Measurements from ENCODE around the gene CCL23.

Gene CCL23

DNA sequence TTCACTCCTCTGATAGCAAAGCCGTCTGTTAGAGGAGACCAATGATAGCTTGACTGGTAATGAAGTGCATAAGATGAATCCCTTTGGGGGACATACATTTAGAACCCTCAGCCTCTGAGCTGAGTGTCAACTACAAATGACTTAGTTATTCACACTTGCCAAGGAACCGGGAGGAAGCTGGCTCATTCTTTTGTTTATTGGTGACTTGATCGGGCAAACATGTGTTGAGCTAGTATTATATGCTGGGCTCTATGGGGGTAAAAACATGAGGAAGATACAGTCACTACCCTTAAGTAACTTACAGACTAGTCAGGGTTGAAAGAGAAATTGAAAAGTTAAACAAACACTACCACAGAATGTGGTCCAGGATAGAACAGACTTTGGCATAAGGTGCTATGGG is 39.4 kb downstream of the CCL23 start:
- H3K9ac ChIP-seq (ENCODE audit: insufficient read length, low read depth) = no peak overlapping the region
- no peaks in the 10 kb centered on the region for H3K9me3 ChIP-seq (ENCODE audit: insufficient read depth, low read length)
- no peak for DNase-seq (ENCODE audit: low read depth, low spot score)
- H3K27me3 ChIP-seq (ENCODE audit: insufficient read depth, insufficient read length) = no peaks in the 10 kb centered on the region
- H3K4me3 ChIP-seq (ENCODE audit: insufficient read length, low read depth) = no peak overlapping the region
- H3K36me3 ChIP-seq (ENCODE audit: insufficient read depth, insufficient read length, low read length) = no peaks in the 10 kb centered on the region
- TF ChIP-seq ZNF274 (IDR thresholded peaks at IDR 0.05; ENCODE audit: low read depth, low read length) = no peak
- no peak for TF ChIP-seq YY1 (IDR thresholded peaks at IDR 0.05; ENCODE audit: insufficient read depth, insufficient read length)
- TF ChIP-seq SUZ12 (IDR thresholded peaks at IDR 0.05; ENCODE audit: extremely low read depth, insufficient read depth, insufficient read length) = no peak
- no peaks in the 10 kb centered on the region for H3K4me1 ChIP-seq (ENCODE audit: insufficient read depth, insufficient read length)

DNA sequence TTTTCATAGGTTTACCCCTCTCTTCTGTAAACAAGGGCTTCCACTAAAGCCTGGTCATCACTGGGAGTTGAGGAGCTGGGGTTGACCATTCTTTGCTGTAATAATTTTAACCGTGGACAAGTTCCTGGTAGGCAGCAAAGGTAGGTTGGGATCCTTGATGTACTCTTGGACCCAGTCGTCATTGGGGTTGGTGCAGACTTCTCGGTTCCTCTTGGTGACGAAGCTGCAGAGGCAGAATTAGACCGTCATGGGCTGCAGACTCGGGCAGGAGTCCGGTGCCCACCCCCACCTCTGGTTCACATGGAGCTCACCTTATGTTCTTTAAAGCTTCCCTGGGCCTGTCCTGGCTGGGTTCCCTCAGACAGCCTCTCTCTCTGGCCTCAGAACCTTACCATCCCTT is 40.3 kb downstream of the CCL23 start:
- H3K27me3 ChIP-seq (ENCODE audit: insufficient read depth, insufficient read length) = no peaks in the 10 kb centered on the region
- TF ChIP-seq ZNF274 (IDR thresholded peaks at IDR 0.05; ENCODE audit: low read depth, low read length) (no peak), SUZ12 (IDR thresholded peaks at IDR 0.05; ENCODE audit: extremely low read depth, insufficient read depth, insufficient read length) (no peak), YY1 (IDR thresholded peaks at IDR 0.05; ENCODE audit: insufficient read depth, insufficient read length) (no peak)
- H3K9me3 ChIP-seq (ENCODE audit: insufficient read depth, low read length) = no peaks in the 10 kb centered on the region
- DNase-seq (ENCODE audit: low read depth, low spot score) = no peak
- H3K9ac ChIP-seq (ENCODE audit: insufficient read length, low read depth) = no peak overlapping the region
- H3K4me3 ChIP-seq (ENCODE audit: insufficient read length, low read depth) = no peak overlapping the region
- H3K4me1 ChIP-seq (ENCODE audit: insufficient read depth, insufficient read length) = no peaks in the 10 kb centered on the region
- no peaks in the 10 kb centered on the region for H3K36me3 ChIP-seq (ENCODE audit: insufficient read depth, insufficient read length, low read length)

DNA sequence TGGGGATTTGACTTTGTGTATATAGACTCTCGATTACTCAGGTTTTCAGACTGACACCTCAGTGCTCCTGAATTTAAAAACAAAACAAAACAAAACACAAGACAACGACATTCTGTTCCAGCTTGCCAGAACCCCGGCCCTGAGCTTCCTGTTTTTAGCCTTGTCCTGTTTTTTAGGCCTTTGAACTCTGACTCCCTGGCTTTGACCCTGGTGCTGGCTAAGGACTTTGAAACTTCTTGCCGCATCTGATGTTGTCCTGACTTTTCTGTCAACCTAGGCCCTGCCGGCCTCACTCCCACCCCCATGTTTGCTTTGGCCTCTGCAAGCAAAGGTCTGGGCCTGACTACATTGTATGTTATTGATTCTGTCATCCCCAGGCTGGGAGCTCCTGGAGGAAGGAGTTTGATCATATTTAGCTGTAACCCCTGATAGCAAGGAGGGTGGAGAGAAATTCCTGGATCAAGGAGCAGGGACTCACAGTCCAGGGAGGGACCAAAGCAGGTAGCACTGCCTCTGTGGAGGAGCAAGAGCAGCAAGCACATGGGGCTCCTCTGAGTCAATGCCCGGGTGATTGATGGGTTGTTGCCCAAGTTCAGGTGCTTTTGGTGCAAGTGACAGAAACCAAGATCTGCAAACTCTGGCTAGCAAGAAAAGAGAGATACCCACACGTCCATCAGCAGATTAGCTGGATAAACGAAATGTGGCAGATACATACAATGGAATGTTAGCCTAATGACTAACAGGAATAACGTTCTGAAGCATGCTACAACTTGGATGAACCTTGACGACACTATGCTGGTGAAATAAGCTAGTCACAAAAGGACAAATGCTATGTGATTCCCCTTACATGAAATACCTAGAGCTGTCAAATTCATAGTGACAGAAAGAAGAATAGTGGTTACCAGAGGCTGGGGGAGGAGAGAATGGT is 44.2 kb downstream of the CCL23 start:
- TF ChIP-seq SUZ12 (IDR thresholded peaks at IDR 0.05; ENCODE audit: extremely low read depth, insufficient read depth, insufficient read length) (no peak), ZNF274 (IDR thresholded peaks at IDR 0.05; ENCODE audit: low read depth, low read length) (no peak), YY1 (IDR thresholded peaks at IDR 0.05; ENCODE audit: insufficient read depth, insufficient read length) (no peak)
- no peaks in the 10 kb centered on the region for H3K36me3 ChIP-seq (ENCODE audit: insufficient read depth, insufficient read length, low read length)
- H3K4me3 ChIP-seq (ENCODE audit: insufficient read length, low read depth) = no peak overlapping the region
- no peaks in the 10 kb centered on the region for H3K9me3 ChIP-seq (ENCODE audit: insufficient read depth, low read length)
- no peaks in the 10 kb centered on the region for H3K4me1 ChIP-seq (ENCODE audit: insufficient read depth, insufficient read length)
- no peak for DNase-seq (ENCODE audit: low read depth, low spot score)
- no peak overlapping the region for H3K9ac ChIP-seq (ENCODE audit: insufficient read length, low read depth)
- H3K27me3 ChIP-seq (ENCODE audit: insufficient read depth, insufficient read length) = no peaks in the 10 kb centered on the region

DNA sequence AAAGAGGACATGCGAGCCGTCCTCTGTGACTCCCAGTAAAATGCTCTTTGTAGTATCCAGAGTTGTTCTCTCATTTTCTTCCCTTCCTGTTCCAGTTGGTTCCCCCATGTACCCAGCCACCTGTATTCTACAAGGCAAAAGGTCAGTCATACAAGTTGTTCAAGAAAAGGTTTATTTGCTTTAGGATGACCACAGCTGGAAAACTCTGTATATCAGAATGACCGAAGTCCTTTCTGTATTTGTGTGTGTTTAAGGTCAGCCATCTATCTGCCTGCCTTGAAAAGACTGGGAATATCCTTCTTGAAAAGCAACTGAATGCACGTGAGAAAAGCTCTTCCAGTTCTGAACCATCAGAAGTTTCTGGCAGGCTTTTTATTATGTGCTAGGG is 44.8 kb downstream of the CCL23 start:
- H3K27me3 ChIP-seq (ENCODE audit: insufficient read depth, insufficient read length) = no peaks in the 10 kb centered on the region
- no peak for DNase-seq (ENCODE audit: low read depth, low spot score)

DNA sequence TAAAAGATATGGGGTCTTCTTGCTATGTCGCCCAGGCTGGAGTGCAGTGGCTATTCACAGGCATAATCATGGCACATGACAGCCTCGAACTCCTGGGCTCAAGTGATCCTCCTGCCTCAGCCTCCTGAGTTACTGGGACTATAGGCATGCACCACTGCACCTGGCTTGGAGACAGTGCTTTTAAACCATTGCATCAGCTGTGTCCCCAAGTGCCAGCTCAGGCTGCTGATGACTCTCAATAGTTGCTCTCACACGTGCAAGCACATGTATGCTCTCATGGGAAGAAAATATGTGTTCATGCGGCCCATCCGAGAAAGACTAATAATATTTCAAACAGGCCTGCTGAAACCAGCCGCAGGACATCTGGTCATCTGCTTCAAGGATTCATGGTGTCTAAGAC is 45.2 kb downstream of the CCL23 start:
- no peaks in the 10 kb centered on the region for H3K4me1 ChIP-seq (ENCODE audit: insufficient read depth, insufficient read length)
- no peak overlapping the region for H3K9ac ChIP-seq (ENCODE audit: insufficient read length, low read depth)
- H3K4me3 ChIP-seq (ENCODE audit: insufficient read length, low read depth) = no peak overlapping the region
- no peak for DNase-seq (ENCODE audit: low read depth, low spot score)
- no peaks in the 10 kb centered on the region for H3K27me3 ChIP-seq (ENCODE audit: insufficient read depth, insufficient read length)
- no peak for TF ChIP-seq SUZ12 (IDR thresholded peaks at IDR 0.05; ENCODE audit: extremely low read depth, insufficient read depth, insufficient read length)
- no peak for TF ChIP-seq YY1 (IDR thresholded peaks at IDR 0.05; ENCODE audit: insufficient read depth, insufficient read length)
- TF ChIP-seq ZNF274 (IDR thresholded peaks at IDR 0.05; ENCODE audit: low read depth, low read length) = no peak
- H3K36me3 ChIP-seq (ENCODE audit: insufficient read depth, insufficient read length, low read length) = no peaks in the 10 kb centered on the region
- no peaks in the 10 kb centered on the region for H3K9me3 ChIP-seq (ENCODE audit: insufficient read depth, low read length)

More for the DNA sequence above, 44.8 kb downstream of the CCL23 start:
- TF ChIP-seq SUZ12 (IDR thresholded peaks at IDR 0.05; ENCODE audit: extremely low read depth, insufficient read depth, insufficient read length) = no peak
- H3K4me1 ChIP-seq (ENCODE audit: insufficient read depth, insufficient read length) = no peaks in the 10 kb centered on the region
- no peak overlapping the region for H3K4me3 ChIP-seq (ENCODE audit: insufficient read length, low read depth)
- H3K9ac ChIP-seq (ENCODE audit: insufficient read length, low read depth) = no peak overlapping the region
- no peaks in the 10 kb centered on the region for H3K36me3 ChIP-seq (ENCODE audit: insufficient read depth, insufficient read length, low read length)
- H3K9me3 ChIP-seq (ENCODE audit: insufficient read depth, low read length) = no peaks in the 10 kb centered on the region

DNA sequence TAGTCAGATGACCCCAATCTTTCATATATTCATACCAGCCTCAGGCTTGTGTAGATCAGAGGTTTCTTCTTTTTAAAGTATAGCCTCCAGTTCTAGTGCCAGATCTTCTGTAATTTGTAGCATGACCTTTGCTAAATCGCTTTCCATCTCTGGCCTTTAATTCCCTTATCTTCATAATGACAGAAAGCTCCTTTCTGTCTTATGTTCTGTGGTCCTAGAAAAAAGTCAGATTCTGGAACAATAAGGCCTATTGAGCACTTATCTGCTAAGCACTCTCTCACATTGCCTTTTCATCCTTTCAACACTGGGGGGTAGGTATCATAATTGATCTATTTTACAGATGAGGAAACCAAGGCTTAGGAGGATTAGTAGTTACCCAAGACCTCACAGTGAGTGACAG is 45.7 kb downstream of the CCL23 start:
- Histone ChIP-seq H3K9ac (ENCODE audit: insufficient read length, low read depth) (no peak overlapping the region), H3K36me3 (ENCODE audit: insufficient read depth, insufficient read length, low read length) (no peaks in the 10 kb centered on the region), H3K4me1 (ENCODE audit: insufficient read depth, insufficient read length) (no peaks in the 10 kb centered on the region), H3K27me3 (ENCODE audit: insufficient read depth, insufficient read length) (no peaks in the 10 kb centered on the region), H3K4me3 (ENCODE audit: insufficient read length, low read depth) (no peak overlapping the region), H3K9me3 (ENCODE audit: insufficient read depth, low read length) (no peaks in the 10 kb centered on the region)
- TF ChIP-seq ZNF274 (IDR thresholded peaks at IDR 0.05; ENCODE audit: low read depth, low read length) (no peak), YY1 (IDR thresholded peaks at IDR 0.05; ENCODE audit: insufficient read depth, insufficient read length) (no peak), SUZ12 (IDR thresholded peaks at IDR 0.05; ENCODE audit: extremely low read depth, insufficient read depth, insufficient read length) (no peak)
- DNase-seq (ENCODE audit: low read depth, low spot score) = no peak

DNA sequence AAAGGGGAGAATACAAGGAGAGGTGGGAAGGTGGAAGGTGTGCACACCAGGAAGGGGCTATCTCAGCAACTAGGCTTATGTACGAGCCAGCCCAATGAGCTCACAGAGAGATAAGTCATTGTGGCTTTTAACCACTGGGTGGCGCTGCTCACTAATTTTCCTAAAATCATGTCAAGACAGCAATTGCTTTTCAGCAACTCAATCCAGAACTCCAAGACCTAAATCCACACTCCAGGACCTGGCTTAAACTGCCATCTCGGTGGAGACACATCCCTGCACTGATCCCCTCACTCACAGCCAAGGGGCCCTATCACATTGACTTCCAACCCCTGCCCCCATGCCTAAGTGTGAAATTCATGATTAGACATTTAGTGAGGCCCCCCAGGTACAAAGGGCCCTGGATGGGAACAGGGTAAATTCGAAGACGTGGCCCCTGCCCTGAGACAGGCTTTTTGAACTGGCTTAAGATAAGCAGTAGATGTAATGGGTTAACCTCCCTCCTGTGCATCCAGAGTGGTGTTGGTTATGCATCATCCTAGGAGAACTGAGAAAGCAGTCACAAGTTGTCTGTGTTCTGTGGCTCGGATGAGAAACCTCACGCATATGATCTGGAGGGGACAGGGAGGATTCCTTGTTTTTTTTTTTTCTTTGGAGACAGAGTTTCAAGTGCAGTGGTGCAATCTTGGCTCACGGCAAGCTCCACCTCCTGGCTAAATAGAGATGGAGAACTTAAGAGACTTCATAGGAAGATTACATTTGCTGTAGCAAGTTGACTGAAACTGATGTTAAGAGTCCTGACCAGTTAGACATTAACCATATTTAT is 48.0 kb downstream of the CCL23 start:
- no peak for TF ChIP-seq YY1 (IDR thresholded peaks at IDR 0.05; ENCODE audit: insufficient read depth, insufficient read length)
- no peak for TF ChIP-seq ZNF274 (IDR thresholded peaks at IDR 0.05; ENCODE audit: low read depth, low read length)
- TF ChIP-seq SUZ12 (IDR thresholded peaks at IDR 0.05; ENCODE audit: extremely low read depth, insufficient read depth, insufficient read length) = no peak
- Histone ChIP-seq H3K27me3 (ENCODE audit: insufficient read depth, insufficient read length) (no peaks in the 10 kb centered on the region), H3K9ac (ENCODE audit: insufficient read length, low read depth) (no peak overlapping the region), H3K9me3 (ENCODE audit: insufficient read depth, low read length) (no peaks in the 10 kb centered on the region), H3K4me1 (ENCODE audit: insufficient read depth, insufficient read length) (no peaks in the 10 kb centered on the region), H3K36me3 (ENCODE audit: insufficient read depth, insufficient read length, low read length) (no peaks in the 10 kb centered on the region), H3K4me3 (ENCODE audit: insufficient read length, low read depth) (no peak overlapping the region)
- DNase-seq (ENCODE audit: low read depth, low spot score) = peak; percentile 72

Measured in NT2/D1 (cell line).